Measurements from ENCODE around the gene SUB1.

Gene SUB1

GRCh38 chr5:32541241-32541640 lies 44.1 kb upstream of the SUB1 start:
- no peak for TF ChIP-seq USF1 (IDR thresholded peaks at IDR 0.05)
- no peak for TF ChIP-seq TCF12 (IDR thresholded peaks at IDR 0.05; ENCODE audit: low read depth)
- TF ChIP-seq EP300 (IDR thresholded peaks at IDR 0.05; ENCODE audit: borderline replicate concordance): no peak
- TF ChIP-seq EGR1 (IDR thresholded peaks at IDR 0.05): no peak
- no peak for TF ChIP-seq RAD21 (IDR thresholded peaks at IDR 0.05; ENCODE audit: low read depth)
- TF ChIP-seq NFIC (IDR thresholded peaks at IDR 0.05): no peak
- TF ChIP-seq CEBPB (IDR thresholded peaks at IDR 0.05): no peak
- no peak for TF ChIP-seq ZBTB7A (IDR thresholded peaks at IDR 0.05; ENCODE audit: low read depth)
- no peak for TF ChIP-seq CREB1 (IDR thresholded peaks at IDR 0.05; ENCODE audit: low read depth)

GRCh38 chr5:32542216-32543059 lies 42.9 kb upstream of the SUB1 start:
- no peak for TF ChIP-seq EGR1 (IDR thresholded peaks at IDR 0.05)
- TF ChIP-seq FOXM1 (IDR thresholded peaks at IDR 0.05; ENCODE audit: borderline replicate concordance, low read depth): no peak
- no peak for TF ChIP-seq ZBTB7A (IDR thresholded peaks at IDR 0.05; ENCODE audit: low read depth)
- no peak for TF ChIP-seq CEBPB (IDR thresholded peaks at IDR 0.05)
- no peak for TF ChIP-seq TEAD4 (IDR thresholded peaks at IDR 0.05)
- no peak for TF ChIP-seq USF1 (IDR thresholded peaks at IDR 0.05)
- TF ChIP-seq TCF12 (IDR thresholded peaks at IDR 0.05; ENCODE audit: low read depth): no peak
- TF ChIP-seq RAD21 (IDR thresholded peaks at IDR 0.05; ENCODE audit: low read depth): no peak
- no peak for TF ChIP-seq REST (IDR thresholded peaks at IDR 0.05; ENCODE audit: low read depth)
- TF ChIP-seq TAF1 (IDR thresholded peaks at IDR 0.05; ENCODE audit: low read depth): no peak
- TF ChIP-seq NFIC (IDR thresholded peaks at IDR 0.05): no peak
- no peak for TF ChIP-seq EP300 (IDR thresholded peaks at IDR 0.05; ENCODE audit: borderline replicate concordance)
- no peak for TF ChIP-seq MAX (IDR thresholded peaks at IDR 0.05)
- no peak for TF ChIP-seq YY1 (IDR thresholded peaks at IDR 0.05; ENCODE audit: low read depth)
- TF ChIP-seq CREB1 (IDR thresholded peaks at IDR 0.05; ENCODE audit: low read depth): no peak

- TF ChIP-seq REST (IDR thresholded peaks at IDR 0.05; ENCODE audit: low read depth): no peak
- no peak for TF ChIP-seq EP300 (IDR thresholded peaks at IDR 0.05; ENCODE audit: borderline replicate concordance)
- no peak for TF ChIP-seq YY1 (IDR thresholded peaks at IDR 0.05; ENCODE audit: low read depth)
- TF ChIP-seq ZBTB7A (IDR thresholded peaks at IDR 0.05; ENCODE audit: low read depth): no peak
- TF ChIP-seq CEBPB (IDR thresholded peaks at IDR 0.05): no peak
- TF ChIP-seq EGR1 (IDR thresholded peaks at IDR 0.05): no peak
- no peak for TF ChIP-seq TEAD4 (IDR thresholded peaks at IDR 0.05)
- no peak for TF ChIP-seq FOXM1 (IDR thresholded peaks at IDR 0.05; ENCODE audit: borderline replicate concordance, low read depth)
- no peak for TF ChIP-seq NFIC (IDR thresholded peaks at IDR 0.05)
- TF ChIP-seq TAF1 (IDR thresholded peaks at IDR 0.05; ENCODE audit: low read depth): no peak
- no peak for TF ChIP-seq TCF12 (IDR thresholded peaks at IDR 0.05; ENCODE audit: low read depth)
- no peak for TF ChIP-seq USF1 (IDR thresholded peaks at IDR 0.05)
- TF ChIP-seq RAD21 (IDR thresholded peaks at IDR 0.05; ENCODE audit: low read depth): no peak
Observed at GRCh38 chr5:32543291-32543690, 42.1 kb upstream of the SUB1 start.

- TF ChIP-seq MAX (IDR thresholded peaks at IDR 0.05): no peak
- TF ChIP-seq TCF12 (IDR thresholded peaks at IDR 0.05; ENCODE audit: low read depth): no peak
- TF ChIP-seq TAF1 (IDR thresholded peaks at IDR 0.05; ENCODE audit: low read depth): no peak
- no peak for TF ChIP-seq TEAD4 (IDR thresholded peaks at IDR 0.05)
- TF ChIP-seq CEBPB (IDR thresholded peaks at IDR 0.05): no peak
- no peak for TF ChIP-seq EP300 (IDR thresholded peaks at IDR 0.05; ENCODE audit: borderline replicate concordance)
- TF ChIP-seq CREB1 (IDR thresholded peaks at IDR 0.05; ENCODE audit: low read depth): no peak
- no peak for TF ChIP-seq FOXM1 (IDR thresholded peaks at IDR 0.05; ENCODE audit: borderline replicate concordance, low read depth)
- no peak for TF ChIP-seq EGR1 (IDR thresholded peaks at IDR 0.05)
Observed at GRCh38 chr5:32545102-32545800, 40.1 kb upstream of the SUB1 start.
